Activated CD8-positive, alpha-beta memory T cell treated with anti-CD3 and anti-CD28 coated beads, Interleukin-2, amount 50 U/mL, for 4 hours (primary cell): ENCODE data around the gene EYS.
"Not testable (repeated sequence)": the region's sequence is repeated elsewhere in the genome, so short reads cannot be mapped to it uniquely, and the experiment has no call there.

Source experiments
- DNase-seq: peaks from one replicate; pipeline ENCODE4 v3.0.0-alpha.2; 2020

The EYS gene

GRCh38 chr6:64266351-64266821 lies 1440.6 kb downstream of the EYS start:
- no peak for DNase-seq

GRCh38 chr6:64263778-64264177 lies 1443.2 kb downstream of the EYS start:
- no peak for DNase-seq

GRCh38 chr6:64259372-64259771 lies 1447.7 kb downstream of the EYS start:
- DNase-seq = no peak

- no peak for DNase-seq
These were observed 1448.3 kb downstream of the EYS start for GRCh38 chr6:64258752-64259151.

GRCh38 chr6:64258302-64258701 lies 1448.7 kb downstream of the EYS start:
- DNase-seq = no peak

- no peak for DNase-seq
These were observed 1449.4 kb downstream of the EYS start for GRCh38 chr6:64257586-64257985.

- no peak for DNase-seq
These were observed 1450.5 kb downstream of the EYS start for GRCh38 chr6:64256483-64256882.

GRCh38 chr6:64255000-64255399 lies 1452.0 kb downstream of the EYS start:
- DNase-seq = no peak

- DNase-seq = no peak
These were observed 1452.5 kb downstream of the EYS start for GRCh38 chr6:64254558-64254957.

- no peak for DNase-seq
These were observed 1454.8 kb downstream of the EYS start for GRCh38 chr6:64252256-64252655.

GRCh38 chr6:64250126-64250525 lies 1456.9 kb downstream of the EYS start:
- DNase-seq = no peak

- DNase-seq = no peak
These were observed 1457.9 kb downstream of the EYS start for GRCh38 chr6:64249115-64249514.

- no peak for DNase-seq
These were observed 1463.4 kb downstream of the EYS start for GRCh38 chr6:64243618-64244017.

GRCh38 chr6:64238908-64239307 lies 1468.1 kb downstream of the EYS start:
- not testable (repeated sequence) for DNase-seq

- DNase-seq = no peak
These were observed 1469.0 kb downstream of the EYS start for GRCh38 chr6:64238071-64238470.

GRCh38 chr6:64233746-64234145 lies 1473.3 kb downstream of the EYS start:
- no peak for DNase-seq

- no peak for DNase-seq
These were observed 1475.1 kb downstream of the EYS start for GRCh38 chr6:64231928-64232327.

- no peak for DNase-seq
These were observed 1476.5 kb downstream of the EYS start for GRCh38 chr6:64230530-64230929.

- DNase-seq = no peak
These were observed 1479.2 kb downstream of the EYS start for GRCh38 chr6:64227863-64228262.

GRCh38 chr6:64225503-64225902 lies 1481.5 kb downstream of the EYS start:
- no peak for DNase-seq

GRCh38 chr6:64224819-64225218 lies 1482.2 kb downstream of the EYS start:
- DNase-seq = no peak

- DNase-seq = no peak
These were observed 1485.2 kb downstream of the EYS start for GRCh38 chr6:64221776-64222175.

GRCh38 chr6:64220801-64221200 lies 1486.2 kb downstream of the EYS start:
- DNase-seq = no peak

GRCh38 chr6:64217721-64218620 lies 1489.1 kb downstream of the EYS start:
- no peak for DNase-seq

GRCh38 chr6:64214373-64214772 lies 1492.7 kb downstream of the EYS start:
- no peak for DNase-seq
